GM23248 (cell line): ENCODE data around the gene PHLPP1. TPM values are rescaled to one million over a fixed set of nuclear protein-coding genes. Genes with fewer than 3 reads are reported as not detected.

Source experiments
- DNase-seq: peaks from one replicate; pipeline ENCODE4 v3.0.0-alpha.2; 2015
- H2AFZ ChIP-seq: fragments of 200-600 bp; sonication (generic); 2 replicates; pipeline ENCODE4 v1.6.1; 2016; ENCODE audit warnings: antibody characterized with exemption
- H3F3A ChIP-seq: fragments of 200-600 bp; sonication (generic); 2 replicates; pipeline ENCODE4 v1.6.1; 2016; ENCODE audit warnings: mild to moderate bottlenecking, antibody characterized with exemption, mixed run types; ENCODE audit not compliant: insufficient read depth
- H3K27ac ChIP-seq: fragments of 200-600 bp; sonication (generic); 2 replicates; pipeline ENCODE4 v1.5.1; 2016; ENCODE audit warnings: mild to moderate bottlenecking
- H3K27me3 ChIP-seq: fragments of 200-600 bp; sonication (generic); replicated peaks from 2 replicates; pipeline ENCODE4 v1.6.1; 2016; ENCODE audit warnings: mild to moderate bottlenecking; ENCODE audit not compliant: insufficient read depth
- H3K36me3 ChIP-seq: fragments of 200-600 bp; sonication (generic); 2 replicates; pipeline ENCODE4 v1.6.1; 2016; ENCODE audit warnings: low read depth, mild to moderate bottlenecking
- H3K4me1 ChIP-seq: fragments of 200-600 bp; sonication (generic); 2 replicates; pipeline ENCODE4 v1.6.1; 2016; ENCODE audit warnings: mild to moderate bottlenecking; ENCODE audit not compliant: insufficient read depth
- H3K4me2 ChIP-seq: fragments of 200-600 bp; sonication (generic); one replicate; pipeline ENCODE4 v1.6.1; 2016; ENCODE audit warnings: mild to moderate bottlenecking; ENCODE audit not compliant: unreplicated experiment
- H3K4me3 ChIP-seq: fragments of 200-600 bp; sonication (generic); 2 replicates; pipeline ENCODE4 v1.5.1; 2016; ENCODE audit warnings: mild to moderate bottlenecking
- H3K79me2 ChIP-seq: fragments of 200-600 bp; sonication (generic); 2 replicates; pipeline ENCODE4 v1.6.1; 2016; ENCODE audit warnings: mild to moderate bottlenecking; ENCODE audit not compliant: insufficient read depth
- H3K9ac ChIP-seq: fragments of 200-600 bp; sonication (generic); 2 replicates; pipeline ENCODE4 v1.6.1; 2016; ENCODE audit warnings: mild to moderate bottlenecking
- H3K9me2 ChIP-seq: fragments of 200-600 bp; sonication (generic); 2 replicates; pipeline ENCODE4 v1.6.1; 2016; ENCODE audit warnings: mixed run types, mild to moderate bottlenecking, moderate library complexity; ENCODE audit not compliant: insufficient read depth
- H3K9me3 ChIP-seq: fragments of 200-600 bp; sonication (generic); one replicate; pipeline ENCODE4 v1.6.1; 2017; ENCODE audit warnings: low read depth
- H4K20me1 ChIP-seq: fragments of 200-600 bp; sonication (generic); 2 replicates; pipeline ENCODE4 v1.6.0; 2016; ENCODE audit not compliant: insufficient read depth
- EZH2 ChIP-seq: fragments of 200-600 bp; sonication (generic); IDR thresholded peaks from 2 replicates; pipeline ENCODE4 v1.6.1; 2018; ENCODE audit warnings: antibody characterized with exemption, mild to moderate bottlenecking; ENCODE audit not compliant: insufficient read depth, poor library complexity, severe bottlenecking
- EZH2phosphoT487 ChIP-seq: fragments of 200-600 bp; sonication (generic); IDR thresholded peaks from 2 replicates; pipeline ENCODE4 v1.6.1; 2018; ENCODE audit warnings: antibody characterized with exemption, moderate library complexity, mild to moderate bottlenecking, low read depth; ENCODE audit not compliant: insufficient read depth
- WGBS, 2 experiments: methylation state at CpG; one replicate each; pipeline ENCODE4 v1.1.6; 2015 to 2017; ENCODE audit warnings: low lambda C conversion rate in 2 of 2, low coverage in 1 of 2; ENCODE audit errors: missing lambda C conversion rate in 2 of 2; 5-methylcytosine and 5-hydroxymethylcytosine counted together
- in situ Hi-C: fragments of 300-500 bp; cut with MboI; formaldehyde crosslinking; loops from 2 replicates; pipeline ENCODE4 v1.15.0; 2020
- polyA plus RNA-seq: library from polyadenylated mRNA; unstranded; fragments of >200 nt; fragmentation: Nextera tagmentation; extraction: Ambion mirVana; gene quantifications from 2 replicates; pipeline ENCODE4 v1.2.1, GENCODE V29; 2016
- total RNA-seq: library from RNA; depleted of rRNA; stranded (reverse); fragments of >200 nt; shearing (Covaris generic); gene quantifications from 2 replicates; pipeline ENCODE4 v1.2.3, GENCODE V29; 2014

Gene PHLPP1
- total and polyA plus RNA-seq, 2 experiments from 2014 or later, result 1.1 to 6.8 TPM

DNA sequence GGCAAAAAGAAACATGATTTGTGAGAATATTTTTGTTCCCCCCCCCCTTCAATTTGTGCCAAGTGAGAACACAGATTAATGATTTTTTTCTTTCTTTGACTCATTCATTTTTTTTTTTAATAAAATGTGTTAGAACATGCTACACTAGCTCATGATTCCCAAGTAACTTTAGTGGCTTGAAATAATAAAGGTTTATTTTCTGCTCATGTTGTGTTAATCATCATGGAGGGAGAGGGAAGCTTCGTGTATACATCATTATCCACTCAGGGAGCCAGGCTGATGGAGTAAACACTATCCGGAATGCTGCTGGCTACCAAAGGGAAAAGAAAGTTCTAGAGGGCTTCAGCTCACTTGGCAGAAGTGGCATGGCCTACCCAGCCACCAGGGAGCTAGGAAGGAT lies 40.6 kb downstream of the PHLPP1 start:
- H3K36me3 ChIP-seq, result no peaks in the 10 kb centered on the region
- 69 to 90% methylated on average over 2 of the region's 2 CpGs for WGBS, 2 experiments
- in situ Hi-C loops, result no loop called here
- H3K4me1 ChIP-seq, result peaks cover 21% of the 10 kb centered on the region
- H2AFZ ChIP-seq, result no peak overlapping the region
- no peak overlapping the region for H3K4me2 ChIP-seq
- no peak overlapping the region for H3K4me3 ChIP-seq
- no peak for TF ChIP-seq EZH2phosphoT487
- no peak for TF ChIP-seq EZH2
- no peaks in the 10 kb centered on the region for H3K27me3 ChIP-seq
- H3K9me2 ChIP-seq, result no peaks in the 10 kb centered on the region
- no peak for DNase-seq
- peaks cover 14% of the 10 kb centered on the region; the same call in 1 of the 2 replicates for H3F3A ChIP-seq
- no peak overlapping the region for H3K9ac ChIP-seq
- peaks cover 95% of the 10 kb centered on the region for H3K79me2 ChIP-seq
- H4K20me1 ChIP-seq, result no peaks in the 10 kb centered on the region
- H3K27ac ChIP-seq, result no peak overlapping the region
- no peaks in the 10 kb centered on the region for H3K9me3 ChIP-seq

GRCh38 chr18:62757399-62758010 lies 42.2 kb downstream of the PHLPP1 start:
- peaks cover 82% of the 10 kb centered on the region for H3K79me2 ChIP-seq
- WGBS, 2 experiments, result 93 to 94% methylated on average over 6 of the region's 6 CpGs

GRCh38 chr18:62758591-62758990 lies 43.2 kb downstream of the PHLPP1 start:
- Histone ChIP-seq H3K9ac (no peak overlapping the region), H3F3A (peaks cover 14% of the 10 kb centered on the region; the same call in 1 of the 2 replicates), H3K27ac (no peak overlapping the region), H3K79me2 (peaks cover 71% of the 10 kb centered on the region), H3K4me1 (peaks cover 13% of the 10 kb centered on the region), H3K4me2 (no peak overlapping the region), H3K27me3 (no peaks in the 10 kb centered on the region), H3K36me3 (no peaks in the 10 kb centered on the region), H3K4me3 (no peak overlapping the region), H4K20me1 (no peaks in the 10 kb centered on the region), H3K9me3 (no peaks in the 10 kb centered on the region), H2AFZ (no peak overlapping the region), H3K9me2 (no peaks in the 10 kb centered on the region)
- 87 to 95% methylated on average over 3 of the region's 3 CpGs for WGBS, 2 experiments
- in situ Hi-C loops, result no loop called here
- no peak for TF ChIP-seq EZH2phosphoT487
- TF ChIP-seq EZH2, result no peak
- DNase-seq, result no peak

More at GRCh38 chr18:62757399-62758010, 42.2 kb downstream of the PHLPP1 start:
- H2AFZ ChIP-seq, result no peak overlapping the region
- H3K9me2 ChIP-seq, result no peaks in the 10 kb centered on the region
- no peaks in the 10 kb centered on the region for H4K20me1 ChIP-seq
- no peak overlapping the region for H3K27ac ChIP-seq
- H3K9ac ChIP-seq, result no peak overlapping the region
- H3K36me3 ChIP-seq, result no peaks in the 10 kb centered on the region
- no peak for DNase-seq
- in situ Hi-C loops, result no loop called here
- H3K4me1 ChIP-seq, result peaks cover 13% of the 10 kb centered on the region
- H3K4me3 ChIP-seq, result no peak overlapping the region
- H3K27me3 ChIP-seq, result no peaks in the 10 kb centered on the region
- no peak for TF ChIP-seq EZH2
- TF ChIP-seq EZH2phosphoT487, result no peak
- H3K4me2 ChIP-seq, result no peak overlapping the region
- H3F3A ChIP-seq, result peaks cover 14% of the 10 kb centered on the region; the same call in 1 of the 2 replicates
- H3K9me3 ChIP-seq, result no peaks in the 10 kb centered on the region

- no peak overlapping the region for H3K4me3 ChIP-seq
- H3K4me2 ChIP-seq, result peak overlapping the region; percentile 18
- no peaks in the 10 kb centered on the region for H3K27me3 ChIP-seq
- peaks cover 61% of the 10 kb centered on the region for H3K79me2 ChIP-seq
- no peak for TF ChIP-seq EZH2
- no peak for TF ChIP-seq EZH2phosphoT487
- H2AFZ ChIP-seq, result no peak overlapping the region
- H3K9me2 ChIP-seq, result no peaks in the 10 kb centered on the region
- no peaks in the 10 kb centered on the region for H3K36me3 ChIP-seq
- peaks cover 13% of the 10 kb centered on the region for H3K4me1 ChIP-seq
- H3K9ac ChIP-seq, result no peak overlapping the region
- peaks cover 14% of the 10 kb centered on the region; the same call in 1 of the 2 replicates for H3F3A ChIP-seq
- H3K9me3 ChIP-seq, result no peaks in the 10 kb centered on the region
- WGBS, 2 experiments, result 78 to 81% methylated on average over 5 of the region's 5 CpGs
- DNase-seq, result peak; percentile 68
- in situ Hi-C loops, result no loop called here
- H3K27ac ChIP-seq, result peak overlapping the region; percentile 48
- H4K20me1 ChIP-seq, result no peaks in the 10 kb centered on the region
These were observed 44.5 kb downstream of the PHLPP1 start for GRCh38 chr18:62759704-62760402.
